ENCODE results near the gene TMLHE.
"Not testable (repeated sequence)": the region's sequence is repeated elsewhere in the genome, so short reads cannot be mapped to it uniquely, and the experiment has no call there.

Gene TMLHE

GRCh38 chrX:155612312-155613224 is at the start of gene TMLHE, which contains the start of gene SPRY3:
TSS of gene TMLHE (minus strand) at chrX:155612952. CDS start at chrX:155545276, 67,676 bp downstream.
TSS of gene SPRY3 (plus strand) at chrX:155612586.
- DNase-seq: peak; percentile 56

- DNase-seq: no peak
Measured at GRCh38 chrX:155662282-155662681, 49.5 kb upstream of the TMLHE start.

DNA sequence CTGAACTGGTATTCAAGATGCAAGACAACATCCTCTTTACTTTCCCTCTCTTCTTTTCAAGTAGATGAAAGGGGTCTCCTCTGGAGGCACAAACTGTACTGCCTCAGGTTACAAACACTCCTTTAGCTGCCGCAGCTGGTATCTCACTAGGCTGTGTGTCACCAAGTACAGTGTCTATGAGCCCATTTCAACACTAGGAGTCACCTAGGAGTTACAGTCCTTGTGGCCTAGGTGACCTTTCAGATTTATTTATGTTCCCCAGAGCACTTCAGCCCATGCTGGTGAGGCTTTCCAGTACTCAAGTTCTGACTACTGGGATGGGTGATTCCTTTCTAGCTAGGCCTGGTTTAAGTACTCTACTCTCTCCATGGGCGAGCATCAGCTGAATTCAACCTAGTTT is 32.4 kb upstream of the TMLHE start:
- DNase-seq: no peak

- DNase-seq: no peak
Measured at GRCh38 chrX:155643240-155643639, 30.5 kb upstream of the TMLHE start.

DNA sequence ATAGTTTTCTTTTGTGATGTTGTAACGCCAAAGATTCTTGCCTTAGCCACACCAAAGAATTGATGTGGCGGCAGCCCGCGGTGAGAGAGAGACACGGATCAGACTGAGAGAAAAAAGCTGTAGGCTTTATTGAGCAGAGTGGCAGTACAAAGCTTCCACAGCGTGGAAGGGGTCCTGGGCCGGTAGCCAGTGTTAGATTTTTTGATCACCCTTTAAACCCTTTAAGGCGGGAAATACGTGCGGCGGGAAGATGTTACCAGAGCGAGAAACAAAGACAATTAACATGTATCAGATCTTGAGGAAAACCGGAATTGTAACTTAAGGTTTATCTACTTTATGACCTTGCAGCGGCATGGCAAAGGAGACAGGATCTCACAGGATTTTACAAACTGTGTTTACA is 28.6 kb upstream of the TMLHE start:
- not testable (repeated sequence) for DNase-seq

GRCh38 chrX:155637714-155638113 is 25.0 kb upstream of the TMLHE start:
- no peak for DNase-seq

- not testable (repeated sequence) for DNase-seq
Measured at GRCh38 chrX:155635019-155635418, 22.3 kb upstream of the TMLHE start.

DNA sequence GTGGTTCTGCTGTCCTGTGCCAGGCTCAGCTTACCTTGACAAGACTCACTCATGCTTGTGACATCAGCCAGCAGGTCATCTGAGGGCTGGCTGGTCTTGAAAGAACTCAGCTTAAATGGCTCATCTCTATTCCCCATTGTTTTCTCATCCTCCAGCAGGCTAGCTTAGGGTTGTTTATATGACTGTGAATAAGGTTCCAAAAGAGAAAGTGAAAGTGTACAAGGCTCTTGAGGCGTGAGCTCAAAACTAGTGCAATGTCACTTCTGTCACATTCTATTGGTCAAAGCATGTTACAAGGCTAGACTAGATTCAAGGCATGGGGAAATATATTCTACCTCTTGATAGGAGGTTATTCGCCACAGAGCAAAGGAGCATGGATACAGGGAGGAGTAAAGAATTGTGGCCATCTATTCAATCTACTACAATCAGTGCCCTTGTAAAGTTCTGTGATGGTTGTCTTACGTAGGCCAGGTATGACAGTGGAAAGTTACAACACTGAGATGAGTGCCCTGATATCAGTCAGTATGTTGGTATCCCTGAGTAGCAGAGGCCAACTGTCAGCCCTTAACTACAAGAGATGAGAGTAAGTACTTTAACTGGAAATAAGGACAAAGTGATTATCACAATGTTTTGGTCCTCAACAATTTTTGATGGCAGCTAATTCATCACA is 19.8 kb upstream of the TMLHE start:
- DNase-seq: peak; percentile 43

DNA sequence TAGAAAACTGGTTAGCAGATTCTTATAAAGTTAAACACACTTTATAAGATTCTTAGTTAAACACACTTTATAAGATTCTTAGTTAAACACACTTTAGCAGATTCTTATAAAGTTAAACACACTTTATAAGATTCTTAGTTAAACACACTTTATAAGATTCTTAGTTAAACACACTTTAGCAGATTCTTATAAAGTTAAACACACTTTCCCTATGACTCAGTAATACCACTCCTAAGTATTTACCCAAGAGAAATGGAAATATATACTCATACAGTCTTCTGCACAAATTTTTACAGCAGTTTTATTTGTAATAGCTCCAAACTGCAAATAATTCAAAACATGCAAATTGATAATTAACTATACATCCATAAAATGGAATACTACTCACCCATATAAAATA is 7.4 kb upstream of the TMLHE start:
- not testable (repeated sequence) for DNase-seq

GRCh38 chrX:155615938-155616337 is 3.2 kb upstream of the TMLHE start:
- no peak for DNase-seq

DNA sequence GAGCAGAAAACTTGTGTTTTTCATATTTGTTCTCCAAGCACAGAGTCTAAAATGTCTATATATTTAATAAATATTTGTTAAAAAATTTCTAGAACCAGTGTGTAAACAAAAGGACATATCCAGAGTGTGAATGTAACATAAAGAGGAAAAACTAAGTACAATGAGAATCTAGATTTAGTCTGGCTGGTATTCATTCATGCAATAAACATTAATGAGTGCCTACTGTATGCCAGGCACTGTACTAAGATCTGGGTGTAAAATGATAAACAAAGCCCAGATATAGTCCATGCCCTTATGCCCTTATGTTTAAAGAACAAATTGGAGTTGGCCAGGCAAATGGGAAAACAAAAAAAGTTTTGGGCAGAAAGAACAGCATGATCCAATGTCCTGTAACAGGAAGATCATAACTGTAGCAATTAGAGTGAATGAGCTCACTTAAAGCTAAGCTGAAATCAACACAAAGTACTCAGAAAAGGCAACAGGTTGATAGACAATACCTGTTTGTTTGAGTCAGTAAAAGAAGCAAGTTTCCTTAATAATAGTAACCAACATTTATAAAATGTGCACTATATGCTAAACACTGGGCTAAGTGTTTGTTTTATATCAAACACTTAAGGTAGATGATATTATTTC is 1.3 kb upstream of the TMLHE start:
- no peak for DNase-seq

GRCh38 chrX:155611302-155611701 is 1.4 kb downstream of the TMLHE start:
- no peak for DNase-seq

GRCh38 chrX:155592981-155593380 is 19.8 kb downstream of the TMLHE start:
- DNase-seq: no peak

DNA sequence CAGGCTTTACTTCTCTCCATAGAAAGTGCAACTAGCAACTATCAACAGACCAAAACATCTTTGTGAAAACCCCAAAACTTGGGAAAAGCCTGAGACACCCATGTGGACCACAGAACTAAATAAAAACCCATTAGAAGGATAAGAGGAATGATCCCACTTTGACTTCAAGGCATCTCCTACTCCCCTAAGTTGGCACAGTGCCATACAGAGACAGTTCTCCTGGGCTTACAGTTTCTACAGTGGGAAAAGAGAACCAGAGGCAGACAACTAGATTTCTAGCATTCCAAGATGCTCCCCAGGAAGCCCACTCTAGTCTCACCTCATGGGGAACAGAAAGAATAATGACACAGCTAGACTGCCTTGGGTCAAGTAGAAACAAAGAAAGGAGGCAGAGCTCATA is 20.4 kb downstream of the TMLHE start:
- no peak for DNase-seq

DNA sequence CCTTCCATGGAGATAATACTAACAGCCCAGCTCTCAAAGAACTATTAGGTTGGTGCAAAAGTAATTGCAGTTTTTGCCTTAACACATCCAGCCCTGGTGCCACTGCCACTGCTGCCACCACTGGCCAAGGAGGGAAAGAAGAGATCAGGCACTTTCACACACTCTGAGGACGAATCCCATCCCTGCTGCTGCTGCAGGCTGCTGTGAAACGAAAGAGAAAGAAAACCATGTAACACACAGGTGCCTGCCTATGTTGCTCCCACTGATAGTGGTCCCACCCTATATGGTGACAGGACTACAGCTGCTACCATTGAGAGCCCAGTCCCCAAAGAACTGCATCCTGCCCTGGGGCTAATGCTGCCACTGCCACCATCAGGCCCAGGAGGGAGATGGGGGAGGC is 35.1 kb downstream of the TMLHE start:
- peak; percentile 12 for DNase-seq

DNA sequence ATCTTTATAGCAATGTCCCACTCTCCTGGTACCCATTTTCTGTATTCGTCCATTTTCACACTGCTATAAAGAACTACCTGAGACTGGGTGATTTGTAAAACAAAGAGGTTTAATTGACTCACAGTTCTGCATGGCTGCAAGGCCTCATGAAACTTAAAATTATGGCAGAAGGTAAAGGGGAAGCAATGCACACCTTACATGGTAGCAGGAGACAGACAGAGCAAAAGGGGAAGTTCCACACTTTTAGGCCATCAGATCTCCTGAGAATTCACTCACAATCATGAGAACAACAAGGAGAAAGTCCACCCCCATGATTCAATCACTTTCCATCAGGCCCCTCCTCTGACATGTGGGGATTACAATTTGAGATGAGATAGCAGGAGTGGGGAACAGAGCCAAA is 49.7 kb downstream of the TMLHE start:
- no peak for DNase-seq

GRCh38 chrX:155544881-155545280 is 67.9 kb downstream of the TMLHE start:
- DNase-seq: no peak

DNA sequence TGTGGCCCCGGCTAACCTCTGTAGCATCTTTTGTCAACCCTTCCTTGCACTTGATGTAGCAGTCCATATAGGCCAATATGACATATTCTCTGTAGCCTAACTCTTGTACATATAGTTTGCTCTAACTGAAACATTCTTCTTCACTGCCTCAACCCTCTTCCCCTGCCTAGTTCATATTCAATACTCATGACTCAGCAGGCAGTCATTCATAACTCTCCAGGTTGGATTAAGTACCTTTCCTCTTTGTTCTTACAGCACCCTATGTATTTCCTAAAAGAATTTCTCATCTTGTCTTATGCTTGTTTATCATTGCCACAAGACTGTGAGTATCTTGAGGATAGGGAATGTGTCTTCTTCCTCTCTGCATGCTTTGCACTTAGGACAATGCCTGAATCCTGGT is 76.9 kb downstream of the TMLHE start:
- no peak for DNase-seq

DNA sequence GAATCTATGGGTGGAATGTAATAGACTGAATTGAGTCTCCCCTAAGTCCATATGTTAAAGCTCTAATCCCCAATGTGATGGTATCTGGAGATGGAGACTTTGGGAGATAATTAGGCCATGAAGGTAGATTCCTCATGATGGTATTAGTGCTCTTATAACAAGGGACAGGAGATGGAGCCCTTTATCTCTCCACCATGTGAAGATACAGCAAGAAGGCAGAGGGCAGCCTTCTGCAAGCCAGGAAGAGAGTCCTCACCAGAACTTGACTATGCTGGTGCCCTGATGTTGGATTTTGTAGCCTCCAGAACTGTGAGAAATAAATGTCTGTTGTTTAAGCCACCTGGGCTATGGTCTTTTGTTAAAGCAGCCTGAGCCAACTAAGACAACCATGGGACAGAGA is 78.0 kb downstream of the TMLHE start:
- DNase-seq: no peak

DNA sequence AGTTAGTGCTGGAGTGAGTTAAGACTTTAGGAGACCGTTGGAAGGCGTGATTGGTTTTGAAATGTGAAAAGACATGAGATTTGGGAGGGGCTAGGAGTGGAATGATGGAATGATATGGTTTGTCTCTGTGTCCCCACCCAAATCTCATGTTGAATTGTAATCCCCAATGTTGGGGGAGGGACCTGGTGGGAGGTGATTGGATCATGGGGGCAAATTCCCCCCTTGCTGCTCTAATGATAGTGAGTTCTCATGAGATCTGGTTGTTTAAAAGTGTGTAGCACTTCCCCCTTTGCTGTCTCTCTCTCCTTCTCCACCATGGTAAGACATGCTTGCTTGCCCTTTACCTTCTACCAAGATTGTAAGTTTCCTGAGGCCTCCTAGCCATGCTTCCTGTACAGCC is 85.7 kb downstream of the TMLHE start:
- DNase-seq: not testable (repeated sequence)

GRCh38 chrX:155514225-155514624 is 98.5 kb downstream of the TMLHE start:
- no peak for DNase-seq

- DNase-seq: no peak
Measured at GRCh38 chrX:155505296-155505695, 107.5 kb downstream of the TMLHE start.

- DNase-seq: not testable (repeated sequence)
Measured at GRCh38 chrX:155495134-155495533, 117.6 kb downstream of the TMLHE start.

- DNase-seq: not testable (repeated sequence)
Measured at GRCh38 chrX:155491421-155491820, 121.3 kb downstream of the TMLHE start.

All from CD4-positive, alpha-beta T cell treated with Interleukin-12 subunit alpha and Interleukin-12 subunit beta, for 1 hour (primary cell).